Raji (cell line): ENCODE data around the gene P2RX3.

Experiments
- POLR2A ChIP-seq: IDR thresholded peaks from 2 replicates; pipeline ENCODE4 v1.6.1; 2011; ENCODE audit warnings: low read depth, low read length, control low read depth; ENCODE audit not compliant: insufficient read depth

Gene P2RX3

GRCh38 chr11:57306940-57307565 is 31.1 kb upstream of the P2RX3 start:
- TF ChIP-seq POLR2A = no peak

- no peak for TF ChIP-seq POLR2A
Measured at GRCh38 chr11:57307666-57308270, 30.4 kb upstream of the P2RX3 start.

- no peak for TF ChIP-seq POLR2A
Measured at GRCh38 chr11:57308426-57309060, 29.6 kb upstream of the P2RX3 start.

GRCh38 chr11:57309106-57310059 is 28.8 kb upstream of the P2RX3 start:
- no peak for TF ChIP-seq POLR2A

- TF ChIP-seq POLR2A = no peak
Measured at GRCh38 chr11:57310091-57310490, 28.1 kb upstream of the P2RX3 start.

- no peak for TF ChIP-seq POLR2A
Measured at GRCh38 chr11:57310630-57311086, 27.5 kb upstream of the P2RX3 start.

- no peak for TF ChIP-seq POLR2A
Measured at GRCh38 chr11:57311109-57311936, 26.8 kb upstream of the P2RX3 start.

- no peak for TF ChIP-seq POLR2A
Measured at GRCh38 chr11:57312511-57313021, 25.6 kb upstream of the P2RX3 start.

- TF ChIP-seq POLR2A = no peak
Measured at GRCh38 chr11:57313071-57313787, 24.9 kb upstream of the P2RX3 start.

- no peak for TF ChIP-seq POLR2A
Measured at GRCh38 chr11:57313788-57314135, 24.4 kb upstream of the P2RX3 start.

- no peak for TF ChIP-seq POLR2A
Measured at GRCh38 chr11:57314221-57314973, 23.8 kb upstream of the P2RX3 start.

GRCh38 chr11:57315491-57315890 is 22.7 kb upstream of the P2RX3 start:
- no peak for TF ChIP-seq POLR2A

GRCh38 chr11:57316017-57316416 is 22.1 kb upstream of the P2RX3 start:
- no peak for TF ChIP-seq POLR2A

GRCh38 chr11:57318178-57318577 is 20.0 kb upstream of the P2RX3 start:
- TF ChIP-seq POLR2A = no peak
